GM12891 (cell line): ENCODE measurements around the gene RBPJL.

Source experiments
- DNase-seq: peaks from one replicate; pipeline ENCODE4 v3.0.0; 2011; ENCODE audit warnings: low spot score; ENCODE audit not compliant: insufficient read length
- FAIRE-seq: peaks from 2 replicates; lab custom pipeline; 2011; peaks lifted over from hg19 to GRCh38; lab: Jason Lieb, UNC
- PAX5 ChIP-seq: IDR thresholded peaks from 2 replicates; pipeline ENCODE4 v1.6.1; 2011; ENCODE audit warnings: low read length, moderate library complexity, mild to moderate bottlenecking; ENCODE audit not compliant: insufficient read depth, severe bottlenecking
- POLR2A ChIP-seq: IDR thresholded peaks from 2 replicates; pipeline ENCODE4 v1.6.1; 2011; ENCODE audit warnings: low read depth, low read length, control low read depth
- POLR2AphosphoS5 ChIP-seq: IDR thresholded peaks from 2 replicates; pipeline ENCODE4 v1.6.1; 2011; ENCODE audit warnings: low read depth, low read length, control low read depth
- POU2F2 ChIP-seq: IDR thresholded peaks from 2 replicates; pipeline ENCODE4 v1.6.1; 2011; ENCODE audit warnings: low read depth, mild to moderate bottlenecking, control low read depth, low read length, moderate library complexity
- SPI1 ChIP-seq: IDR thresholded peaks from 2 replicates; pipeline ENCODE4 v1.6.1; 2011; ENCODE audit warnings: low read depth, low read length, control low read depth
- TAF1 ChIP-seq: IDR thresholded peaks from 2 replicates; pipeline ENCODE4 v1.6.1; 2011; ENCODE audit warnings: low read depth, low read length, control low read depth

The RBPJL gene

GRCh38 chr20:45340951-45341350 lies 34.3 kb downstream of the RBPJL start:
- TF ChIP-seq SPI1 (no peak), TAF1 (no peak), PAX5 (no peak), POU2F2 (no peak), POLR2AphosphoS5 (no peak), POLR2A (no peak)
- no peak for FAIRE-seq
- DNase-seq = no peak

GRCh38 chr20:45341579-45341938 lies 34.9 kb downstream of the RBPJL start:
- DNase-seq (no peak), FAIRE-seq (no peak)
- no peak for TF ChIP-seq TAF1
- TF ChIP-seq PAX5 = no peak
- no peak for TF ChIP-seq SPI1
- no peak for TF ChIP-seq POLR2A

GRCh38 chr20:45341939-45342854 lies 35.6 kb downstream of the RBPJL start:
- TF ChIP-seq POU2F2 (no peak), POLR2A (no peak), TAF1 (no peak), PAX5 (no peak), SPI1 (no peak), POLR2AphosphoS5 (no peak)
- FAIRE-seq = no peak
- no peak for DNase-seq

GRCh38 chr20:45342855-45343531 lies 36.4 kb downstream of the RBPJL start:
- DNase-seq (no peak), FAIRE-seq (no peak)
- TF ChIP-seq SPI1 (no peak), PAX5 (no peak), TAF1 (no peak), POLR2A (no peak), POU2F2 (no peak), POLR2AphosphoS5 (no peak)

GRCh38 chr20:45343532-45344167 lies 37.0 kb downstream of the RBPJL start:
- no peak for DNase-seq
- no peak for FAIRE-seq
- TF ChIP-seq POLR2A (no peak), POU2F2 (no peak), TAF1 (no peak), SPI1 (no peak), POLR2AphosphoS5 (no peak), PAX5 (no peak)

- DNase-seq (no peak), FAIRE-seq (no peak)
- TF ChIP-seq TAF1 = no peak
- TF ChIP-seq POU2F2 = no peak
- no peak for TF ChIP-seq SPI1
- TF ChIP-seq PAX5 = no peak
- TF ChIP-seq POLR2A = no peak
- no peak for TF ChIP-seq POLR2AphosphoS5
Observed at GRCh38 chr20:45344168-45344860, 37.7 kb downstream of the RBPJL start.

GRCh38 chr20:45345104-45345936 lies 38.7 kb downstream of the RBPJL start:
- FAIRE-seq = no peak
- no peak for DNase-seq
- TF ChIP-seq POLR2A (no peak), TAF1 (no peak), SPI1 (no peak), PAX5 (no peak), POLR2AphosphoS5 (no peak), POU2F2 (no peak)

- no peak for DNase-seq
- TF ChIP-seq PAX5 (no peak), TAF1 (no peak), POLR2A (no peak), SPI1 (no peak), POLR2AphosphoS5 (no peak), POU2F2 (no peak)
- no peak for FAIRE-seq
Observed at GRCh38 chr20:45346291-45346718, 39.7 kb downstream of the RBPJL start.

GRCh38 chr20:45346851-45347250 lies 40.2 kb downstream of the RBPJL start:
- DNase-seq (no peak), FAIRE-seq (no peak)
- TF ChIP-seq POU2F2 (no peak), PAX5 (no peak), SPI1 (no peak), TAF1 (no peak), POLR2AphosphoS5 (no peak), POLR2A (no peak)
